ENCODE data around the gene RAD17. TPM values are rescaled to one million over a fixed set of nuclear protein-coding genes. Genes with fewer than 3 reads are reported as not detected.
A peak's percentile ranks its signal among the peaks of the same experiment; 100 is the strongest.

Gene RAD17
- total and polyA plus RNA-seq, 2 of the 8 experiments (the other 6 are each of a cell fraction or from before 2014, with no cell fraction given): 12.9 to 28.1 TPM

DNA sequence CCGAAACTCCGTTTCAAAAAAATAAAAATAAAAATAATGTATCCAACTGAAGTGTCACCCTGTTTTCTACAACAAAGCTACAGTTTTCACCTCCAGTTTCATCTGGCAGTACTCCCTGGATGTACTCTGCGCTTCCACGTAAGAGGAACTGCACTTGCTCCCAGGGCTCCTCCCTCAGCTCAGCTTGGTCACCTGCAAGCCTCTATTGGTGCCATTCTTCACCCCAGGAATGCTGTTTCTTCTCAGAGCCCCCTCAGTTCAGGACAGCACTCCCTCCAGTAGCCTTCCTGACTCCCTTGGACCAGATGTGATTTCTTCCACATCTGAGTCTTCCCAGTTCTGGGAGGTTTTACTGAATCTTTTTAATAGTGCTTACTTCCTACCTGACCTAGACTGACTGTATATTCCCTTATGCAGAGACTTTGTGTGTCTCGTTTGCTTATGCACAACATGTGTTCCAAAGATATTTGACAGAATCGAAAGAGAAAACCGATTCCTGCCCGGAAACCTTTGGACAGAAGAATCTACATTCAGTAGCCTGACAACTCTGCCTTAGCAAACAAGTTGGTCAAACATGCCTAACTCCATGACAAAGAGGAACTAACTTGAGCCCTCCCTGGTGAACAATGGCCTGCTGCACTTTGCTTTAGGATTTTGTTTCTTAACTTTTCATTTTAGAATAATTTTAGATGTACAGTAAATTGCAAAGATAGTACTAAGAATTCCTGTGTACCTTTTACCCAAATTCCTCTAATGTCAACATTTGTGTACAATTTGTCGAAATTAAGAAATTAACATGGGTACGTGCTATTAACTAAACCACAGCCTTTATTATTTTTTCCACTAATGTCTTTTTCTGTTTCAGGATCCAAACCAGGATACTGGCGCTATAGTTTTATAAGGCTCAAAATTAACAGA is 37.8 kb upstream of the RAD17 start:
- no peak for FAIRE-seq
- Histone ChIP-seq H3K56ac (replicated peaks; ENCODE audit: insufficient read length, low read depth, low read length) (no peak overlapping the region), H2AFZ (ENCODE audit: low read length) (no peak overlapping the region; the same call in 1 of the 2 replicates), H4K8ac (ENCODE audit: extremely low read depth, insufficient read depth, low read length) (no peak overlapping the region), H2BK15ac (ENCODE audit: low read length) (no peak overlapping the region), H4K20me1 (replicated peaks in 1 of 2; ENCODE audit: control insufficient read depth in 1 of 2, insufficient read depth in 2 of 2, low read length in 2 of 2) (no peaks in the 10 kb centered on the region), H3K23ac (ENCODE audit: insufficient read length) (no peak overlapping the region), H4K5ac (ENCODE audit: insufficient read length, low read depth, low read length) (no peak overlapping the region), H3K4me1 (replicated peaks in 1 of 4; ENCODE audit: control insufficient read depth in 3 of 4, insufficient read depth in 4 of 4, low read length in 3 of 4) (peaks cover 0 to 2% (median 0%) of the 10 kb centered on the region in 4 experiments; a peak in 3 of 7 replicates), H2BK12ac (ENCODE audit: low read depth, low read length) (no peak overlapping the region), H3K79me1 (ENCODE audit: low read depth, low read length) (no peaks in the 10 kb centered on the region), H3K27me3 (replicated peaks in 1 of 4; ENCODE audit: control insufficient read depth in 3 of 4, extremely low read depth in 1 of 4, insufficient read depth in 3 of 4, low read length in 3 of 4) (no peaks in the 10 kb centered on the region), H3K9me3 (ENCODE audit: insufficient read depth in 2 of 2, low read depth in 1 of 2, low read length in 1 of 2) (no peaks in the 10 kb centered on the region), H2BK120ac (replicated peaks; ENCODE audit: low read depth, low read length) (no peak overlapping the region), H3K79me2 (ENCODE audit: control insufficient read depth in 1 of 2, insufficient read depth in 2 of 2, low read length in 2 of 2) (no peaks in the 10 kb centered on the region), H2AK5ac (ENCODE audit: low read depth, low read length) (no peak overlapping the region), H3K36me3 (ENCODE audit: control insufficient read depth in 2 of 4, insufficient read depth in 4 of 4, low read length in 3 of 4) (no peaks in the 10 kb centered on the region), H3K27ac (ENCODE audit: low read depth, low read length) (no peak overlapping the region), H2BK20ac (ENCODE audit: low read length) (no peak overlapping the region), H3K9ac (replicated peaks in 1 of 4; ENCODE audit: extremely low read depth in 1 of 4, low read depth in 3 of 4, low read length in 3 of 4) (no peak overlapping the region), H3K14ac (ENCODE audit: insufficient read length) (no peak overlapping the region), H4K91ac (replicated peaks; ENCODE audit: insufficient read length, low read length) (no peak overlapping the region), H3K4me2 (ENCODE audit: insufficient read depth in 1 of 2, low read depth in 2 of 2, low read length in 2 of 2) (peak overlapping the region in 1 of 2 experiments; percentile 9; a peak in 1 of 4 replicates), H3K4me3 (ENCODE audit: extremely low read depth in 1 of 4, insufficient read depth in 2 of 4, low read depth in 3 of 4, low read length in 4 of 4) (peak overlapping the region in 1 of 4 experiments; percentile 56; a peak in 2 of 8 replicates), H3K23me2 (ENCODE audit: low read depth, low read length) (no peaks in the 10 kb centered on the region), H3K18ac (ENCODE audit: extremely low read depth, low read length) (no peak overlapping the region), H3K4ac (replicated peaks; ENCODE audit: insufficient read length, low read depth, low read length) (no peak overlapping the region), H2BK5ac (ENCODE audit: low read depth, low read length) (no peak overlapping the region)
- CTCF ChIA-PET (ENCODE audit: partially characterized antibody): interaction anchor here (0.9 kb wide), 2 partner anchors 9 to 283 kb away, joined by 3 to 4 read pairs; no protein-coding TSS in a partner anchor
- peak in 1 of 2 experiments; percentile 42 for DNase-seq (ENCODE audit: low read depth in 1 of 2, low spot score in 2 of 2)
- POLR2A ChIA-PET (ENCODE audit: partially characterized antibody): interaction anchor here (1.5 kb wide), 1 partner anchor 20 kb away, joined by 3 read pairs; no protein-coding TSS in a partner anchor
- 87% methylated on average over 11 of the region's 11 CpGs; no CpG with 5 or more reads in 1 of the 2 experiments for WGBS, 2 experiments (ENCODE audit: extremely low coverage in 1 of 2, insufficient coverage in 1 of 2, insufficient read length in 1 of 2, insufficient replicate concordance in 2 of 2, low coverage in 1 of 2, low lambda C conversion rate in 2 of 2, missing lambda C conversion rate in 1 of 2)
- no peak for TF ChIP-seq SRF (IDR thresholded peaks at IDR 0.05; ENCODE audit: low read depth, low read length)
- TF ChIP-seq HDAC2 (IDR thresholded peaks at IDR 0.05; ENCODE audit: borderline replicate concordance in 1 of 2, low read depth in 2 of 2, low read length in 2 of 2): no peak
- no peak for TF ChIP-seq CBX5 (IDR thresholded peaks at IDR 0.05; ENCODE audit: low read depth, low read length)
- TF ChIP-seq KDM1A (IDR thresholded peaks at IDR 0.05; ENCODE audit: borderline replicate concordance, low read length): no peak
- TF ChIP-seq KDM4A (IDR thresholded peaks at IDR 0.05; ENCODE audit: low read depth, low read length, severe bottlenecking): no peak
- TF ChIP-seq SAP30 (IDR thresholded peaks at IDR 0.05; ENCODE audit: insufficient read depth, insufficient replicate concordance, low read length): no peak
- TF ChIP-seq SP1 (IDR thresholded peaks at IDR 0.05; ENCODE audit: low read depth, low read length): no peak
- TF ChIP-seq, protein P1, sequence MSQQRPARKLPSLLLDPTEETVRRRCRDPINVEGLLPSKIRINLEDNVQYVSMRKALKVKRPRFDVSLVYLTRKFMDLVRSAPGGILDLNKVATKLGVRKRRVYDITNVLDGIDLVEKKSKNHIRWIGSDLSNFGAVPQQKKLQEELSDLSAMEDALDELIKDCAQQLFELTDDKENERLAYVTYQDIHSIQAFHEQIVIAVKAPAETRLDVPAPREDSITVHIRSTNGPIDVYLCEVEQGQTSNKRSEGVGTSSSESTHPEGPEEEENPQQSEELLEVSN (IDR thresholded peaks at IDR 0.05): no peak
- no peak for TF ChIP-seq SIRT6 (IDR thresholded peaks at IDR 0.05; ENCODE audit: low read length)
- TF ChIP-seq NRF1 (IDR thresholded peaks at IDR 0.05; ENCODE audit: low read depth, low read length): no peak
- no peak for TF ChIP-seq POLR2A (IDR thresholded peaks at IDR 0.05; ENCODE audit: control extremely low read depth in 1 of 2, low read depth in 2 of 2, low read length in 2 of 2)
